H1 (cell line): ENCODE data around the gene PRRG3. TPM values are rescaled to one million over a fixed set of nuclear protein-coding genes. Genes with fewer than 3 reads are reported as not detected.

Experiments used
- CTCF ChIA-PET: fragments of 300-600 bp; sonication (Branson Sonifier 250); formaldehyde crosslinking; loops from one replicate; lab custom pipeline; 2021; ENCODE audit not compliant: partially characterized antibody; lab: Charles Lee
- POLR2A ChIA-PET: fragments of 300-600 bp; sonication (Branson Sonifier 250); formaldehyde crosslinking; loops from one replicate; lab custom pipeline; 2021; ENCODE audit warnings: inconsistent platforms; ENCODE audit not compliant: partially characterized antibody; lab: Charles Lee
- DNase-seq, 2 experiments: peaks; one replicate each; pipeline versions ENCODE4 v3.0.0 to v3.0.0-alpha.2; 2010 to 2022; ENCODE audit warnings: low spot score in 2 of 2, low read depth in 1 of 2, mixed read lengths in 1 of 2
- FAIRE-seq: peaks from 2 replicates; lab custom pipeline; 2011; peaks lifted over from hg19 to GRCh38; lab: Jason Lieb, UNC
- H2AFZ ChIP-seq: 2 replicates; pipeline ENCODE4 v1.8.1; 2012; ENCODE audit warnings: low read length, inconsistent platforms
- H2AK5ac ChIP-seq: 2 replicates; pipeline ENCODE4 v1.6.1; 2013; ENCODE audit warnings: low read depth, low read length
- H2BK120ac ChIP-seq: replicated peaks from 2 replicates; pipeline ENCODE3; 2013; ENCODE audit warnings: low read depth, low read length, inconsistent platforms
- H2BK12ac ChIP-seq: 2 replicates; pipeline ENCODE4 v1.6.1; 2013; ENCODE audit warnings: low read depth, low read length
- H2BK15ac ChIP-seq: 2 replicates; pipeline ENCODE4 v1.6.1; 2013; ENCODE audit warnings: low read length
- H2BK20ac ChIP-seq: 2 replicates; pipeline ENCODE4 v1.6.1; 2013; ENCODE audit warnings: low read length
- H2BK5ac ChIP-seq: 2 replicates; pipeline ENCODE4 v1.6.1; 2013; ENCODE audit warnings: low read depth, low read length
- H3K14ac ChIP-seq: 2 replicates; pipeline ENCODE4 v1.6.1; 2013; ENCODE audit warnings: inconsistent platforms; ENCODE audit not compliant: insufficient read length
- H3K18ac ChIP-seq: 2 replicates; pipeline ENCODE4 v1.6.1; 2013; ENCODE audit warnings: low read length; ENCODE audit errors: extremely low read depth
- H3K23ac ChIP-seq: 2 replicates; pipeline ENCODE4 v1.6.1; 2013; ENCODE audit warnings: inconsistent platforms; ENCODE audit not compliant: insufficient read length
- H3K23me2 ChIP-seq: 2 replicates; pipeline ENCODE4 v1.6.1; 2013; ENCODE audit warnings: low read depth, low read length
- H3K27ac ChIP-seq: 2 replicates; pipeline ENCODE4 v1.6.1; 2011; ENCODE audit warnings: low read depth, low read length, inconsistent platforms
- H3K27me3 ChIP-seq, 4 experiments: replicated peaks in 1 of 4; 1 replicate in 1 of 4; 2 replicates in 3 of 4; pipeline versions ENCODE4 v1.6.1 to v1.8.1; 2011 to 2013; ENCODE audit warnings: low read length in 3 of 4, mild to moderate bottlenecking in 3 of 4, inconsistent platforms in 2 of 4, mixed read lengths in 2 of 4, moderate library complexity in 1 of 4; ENCODE audit not compliant: control insufficient read depth in 3 of 4, insufficient read depth in 3 of 4; ENCODE audit errors: extremely low read depth in 1 of 4
- H3K36me3 ChIP-seq, 4 experiments: 2 replicates each; pipeline versions ENCODE4 v1.6.1 to v1.8.1; 2011 to 2013; ENCODE audit warnings: mild to moderate bottlenecking in 4 of 4, low read length in 3 of 4, moderate library complexity in 2 of 4, control low read depth in 1 of 4, inconsistent platforms in 1 of 4; ENCODE audit not compliant: insufficient read depth in 4 of 4, control insufficient read depth in 2 of 4
- H3K4ac ChIP-seq: replicated peaks from 2 replicates; pipeline ENCODE3; 2013; ENCODE audit warnings: low read length, low read depth, mixed read lengths, inconsistent platforms; ENCODE audit not compliant: insufficient read length
- H3K4me1 ChIP-seq, 4 experiments: replicated peaks in 1 of 4; 1 replicate in 1 of 4; 2 replicates in 3 of 4; pipeline versions ENCODE4 v1.6.1 to v1.8.1; 2011 to 2013; ENCODE audit warnings: low read length in 3 of 4, inconsistent platforms in 2 of 4, mixed read lengths in 1 of 4; ENCODE audit not compliant: insufficient read depth in 4 of 4, control insufficient read depth in 3 of 4
- H3K4me2 ChIP-seq, 2 experiments: 2 replicates each; pipeline versions ENCODE4 v1.6.1 to v1.8.1; 2011 to 2013; ENCODE audit warnings: low read depth in 2 of 2, low read length in 2 of 2, control low read depth in 1 of 2, inconsistent platforms in 1 of 2, mild to moderate bottlenecking in 1 of 2; ENCODE audit not compliant: insufficient read depth in 1 of 2
- H3K4me3 ChIP-seq, 4 experiments: fragments of 200-600, 300-600 bp in 1 of 4; sonication (generic), shearing (Covaris generic), sonication (Bioruptor Twin) in 1 of 4; 2 replicates each; pipeline versions ENCODE4 v1.5.1 to v1.8.1; 2011 to 2016; ENCODE audit warnings: low read length in 4 of 4, low read depth in 3 of 4, control low read depth in 2 of 4, inconsistent platforms in 2 of 4, mild to moderate bottlenecking in 2 of 4, mixed read lengths in 1 of 4, moderate library complexity in 1 of 4; ENCODE audit not compliant: insufficient read depth in 2 of 4; ENCODE audit errors: extremely low read depth in 1 of 4
- H3K56ac ChIP-seq: replicated peaks from 2 replicates; pipeline ENCODE3; 2013; ENCODE audit warnings: low read depth, mild to moderate bottlenecking, mixed read lengths, low read length, inconsistent platforms; ENCODE audit not compliant: insufficient read length
- H3K79me1 ChIP-seq: 2 replicates; pipeline ENCODE4 v1.6.1; 2013; ENCODE audit warnings: low read depth, low read length, control low read depth
- H3K79me2 ChIP-seq, 2 experiments: 2 replicates each; pipeline versions ENCODE4 v1.6.1 to v1.8.1; 2012 to 2013; ENCODE audit warnings: low read length in 2 of 2, mild to moderate bottlenecking in 2 of 2, inconsistent platforms in 1 of 2; ENCODE audit not compliant: insufficient read depth in 2 of 2, control insufficient read depth in 1 of 2
- H3K9ac ChIP-seq, 4 experiments: replicated peaks in 1 of 4; 1 replicate in 1 of 4; 2 replicates in 3 of 4; pipeline versions ENCODE4 v1.6.1 to v1.8.1; 2011 to 2013; ENCODE audit warnings: low read depth in 3 of 4, low read length in 3 of 4, control low read depth in 2 of 4, mild to moderate bottlenecking in 2 of 4, moderate library complexity in 2 of 4, inconsistent platforms in 1 of 4; ENCODE audit errors: extremely low read depth in 1 of 4
- H3K9me3 ChIP-seq, 2 experiments: 2 replicates each; pipeline versions ENCODE4 v1.6.1 to v1.8.1; 2012 to 2013; ENCODE audit warnings: mild to moderate bottlenecking in 2 of 2, moderate library complexity in 2 of 2, control low read depth in 1 of 2, inconsistent platforms in 1 of 2, low read depth in 1 of 2, low read length in 1 of 2, mixed read lengths in 1 of 2; ENCODE audit not compliant: insufficient read depth in 2 of 2
- H4K20me1 ChIP-seq, 2 experiments: replicated peaks in 1 of 2; 2 replicates each; pipeline versions ENCODE3 to v1.8.1; 2011 to 2013; ENCODE audit warnings: inconsistent platforms in 2 of 2, low read length in 2 of 2, mild to moderate bottlenecking in 1 of 2; ENCODE audit not compliant: insufficient read depth in 2 of 2, control insufficient read depth in 1 of 2
- H4K5ac ChIP-seq: 2 replicates; pipeline ENCODE4 v1.6.1; 2013; ENCODE audit warnings: low read length, low read depth, mixed read lengths, inconsistent platforms; ENCODE audit not compliant: insufficient read length
- H4K8ac ChIP-seq: 2 replicates; pipeline ENCODE4 v1.8.0; 2013; ENCODE audit warnings: mild to moderate bottlenecking, moderate library complexity, low read length, inconsistent platforms; ENCODE audit not compliant: insufficient read depth; ENCODE audit errors: extremely low read depth
- H4K91ac ChIP-seq: replicated peaks from 2 replicates; pipeline ENCODE3; 2013; ENCODE audit warnings: low read length, mixed read lengths, inconsistent platforms; ENCODE audit not compliant: insufficient read length
- EP300 ChIP-seq, 2 experiments: IDR thresholded peaks; 1 replicate in 1 of 2; 2 replicates in 1 of 2; pipeline ENCODE4 v1.6.1; 2011 to 2012; ENCODE audit warnings: low read depth in 2 of 2, low read length in 2 of 2, mild to moderate bottlenecking in 2 of 2, borderline replicate concordance in 1 of 2, inconsistent platforms in 1 of 2, moderate library complexity in 1 of 2
- WGBS, 2 experiments: shearing (Covaris generic) in 1 of 2; methylation state at CpG; one replicate each; pipeline versions ENCODE4 v1.1.6 to v1.1.7; 2013 to 2015; ENCODE audit warnings: low lambda C conversion rate in 2 of 2, mixed read lengths in 2 of 2, inconsistent platforms in 1 of 2, low coverage in 1 of 2, missing lambda C conversion rate in 1 of 2; ENCODE audit not compliant: insufficient replicate concordance in 2 of 2, insufficient coverage in 1 of 2, insufficient read length in 1 of 2; ENCODE audit errors: extremely low coverage in 1 of 2, missing lambda C conversion rate in 1 of 2; 5-methylcytosine and 5-hydroxymethylcytosine counted together
- polyA plus RNA-seq, 7 experiments: library from polyadenylated mRNA; depleted of rRNA in 3 of 7; stranded (reverse) in 5 of 7; unstranded in 2 of 7; fragments of >200 nt in 5 of 7; fragments of 200-250 nt in 2 of 7; gene quantifications; 1 replicate in 5 of 7; 2 replicates in 1 of 7; 4 replicates in 1 of 7; pipeline versions ENCODE4 v1.2.1 to v1.2.3, GENCODE V29; 2011 to 2013; ENCODE audit warnings: missing spikeins in 2 of 7, mixed read lengths in 2 of 7
- total RNA-seq: library from RNA; stranded (reverse); fragmentation: NEBNext Ultra II Directional; extraction: Animal tissue kit (Norgen Biotek cat#: 25700); gene quantifications from 2 replicates; pipeline ENCODE4 v1.2.1, GENCODE V29; 2021

PRRG3 gene
- total and polyA plus RNA-seq, 2 of the 8 experiments (the other 6 are each of a cell fraction or from before 2014, with no cell fraction given) = 4.2 to 5.4 TPM

DNA sequence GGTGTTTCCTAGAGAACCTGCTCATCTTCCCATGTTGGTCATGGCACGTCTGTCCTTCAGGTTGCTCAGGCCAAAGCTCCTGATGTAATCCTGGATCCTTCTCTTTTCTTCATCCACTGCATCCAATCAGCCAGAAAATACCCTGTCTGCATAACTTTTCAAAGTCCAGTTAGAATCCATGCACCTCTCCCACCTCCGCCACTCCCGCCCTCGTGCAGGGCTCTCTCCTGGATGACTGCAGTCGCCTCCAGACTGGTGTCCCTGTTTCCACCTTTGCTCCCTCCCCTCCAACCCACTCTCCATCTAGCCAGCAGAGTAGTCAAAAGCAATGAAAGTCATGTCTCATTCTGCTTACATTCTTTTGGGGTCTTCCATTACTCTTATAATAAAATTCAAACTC is 55.3 kb downstream of the PRRG3 start:
- H3K79me2 ChIP-seq = no peaks in the 10 kb centered on the region
- no peaks in the 10 kb centered on the region for H3K79me1 ChIP-seq
- no peaks in the 10 kb centered on the region; the same call in 1 of the 2 replicates for H3K23me2 ChIP-seq
- no peak overlapping the region for H3K56ac ChIP-seq
- 0 out of 7 replicates have a peak, but pooled peaks cover 0 to 2% (median 0%) of the 10 kb centered on the region in 4 experiments for H3K27me3 ChIP-seq
- FAIRE-seq (no peak), DNase-seq (no peak)
- H3K4me1 ChIP-seq = 0 out of 7 replicates have a peak, but pooled peaks cover 0 to 2% (median 0%) of the 10 kb centered on the region in 4 experiments
- H4K8ac ChIP-seq = no peak overlapping the region
- no peak overlapping the region for H2BK20ac ChIP-seq
- no peak overlapping the region for H2AFZ ChIP-seq
- H2BK5ac ChIP-seq = no peak overlapping the region
- no peak overlapping the region for H2BK15ac ChIP-seq
- H3K27ac ChIP-seq = no peak overlapping the region
- no peak overlapping the region for H2BK120ac ChIP-seq
- ChIA-PET POLR2A (no interaction called here), CTCF (interaction anchor here (0.6 to 3.6 kb wide), 14 partner anchors 12 to 907 kb away, joined by 3 to 23 read pairs (median 4); no protein-coding TSS in a partner anchor)
- H3K18ac ChIP-seq = no peak overlapping the region
- H3K4ac ChIP-seq = no peak overlapping the region
- H2BK12ac ChIP-seq = no peak overlapping the region
- H3K36me3 ChIP-seq = no peaks in the 10 kb centered on the region
- H3K4me2 ChIP-seq = no peak overlapping the region
- WGBS, 2 experiments = 94% methylated on average over 4 of the region's 5 CpGs; no CpG with 5 or more reads in 1 of the 2 experiments
- no peak overlapping the region for H2AK5ac ChIP-seq
- no peaks in the 10 kb centered on the region for H3K9me3 ChIP-seq
- H4K20me1 ChIP-seq = no peaks in the 10 kb centered on the region
- no peak overlapping the region for H3K9ac ChIP-seq
- no peak for TF ChIP-seq EP300 (IDR thresholded peaks at IDR 0.05; ENCODE audit: borderline replicate concordance in 1 of 2, low read depth in 2 of 2, low read length in 2 of 2)
- no peak overlapping the region for H3K14ac ChIP-seq
- no peak overlapping the region for H3K23ac ChIP-seq
- no peak overlapping the region for H3K4me3 ChIP-seq
- no peak overlapping the region for H4K91ac ChIP-seq
- no peak overlapping the region for H4K5ac ChIP-seq
